Stimulated activated CD4-positive, alpha-beta T cell treated with anti-CD3 and anti-CD28 coated beads, Interleukin-4, amount 100 ng/mL, for 1 hour (primary cell): ENCODE measurements around the gene FOXL3.
"Not testable (repeated sequence)": the region's sequence is repeated elsewhere in the genome, so short reads cannot be mapped to it uniquely, and the experiment has no call there.

ENCODE experiments used
- DNase-seq: peaks from one replicate; pipeline ENCODE4 v3.0.0-alpha.2; 2020

The FOXL3 gene

GRCh38 chr7:326809-327232, 36.9 kb downstream of the FOXL3 start:
- DNase-seq = no peak

- DNase-seq = no peak
These were observed 37.4 kb downstream of the FOXL3 start for GRCh38 chr7:327233-327931.

DNA sequence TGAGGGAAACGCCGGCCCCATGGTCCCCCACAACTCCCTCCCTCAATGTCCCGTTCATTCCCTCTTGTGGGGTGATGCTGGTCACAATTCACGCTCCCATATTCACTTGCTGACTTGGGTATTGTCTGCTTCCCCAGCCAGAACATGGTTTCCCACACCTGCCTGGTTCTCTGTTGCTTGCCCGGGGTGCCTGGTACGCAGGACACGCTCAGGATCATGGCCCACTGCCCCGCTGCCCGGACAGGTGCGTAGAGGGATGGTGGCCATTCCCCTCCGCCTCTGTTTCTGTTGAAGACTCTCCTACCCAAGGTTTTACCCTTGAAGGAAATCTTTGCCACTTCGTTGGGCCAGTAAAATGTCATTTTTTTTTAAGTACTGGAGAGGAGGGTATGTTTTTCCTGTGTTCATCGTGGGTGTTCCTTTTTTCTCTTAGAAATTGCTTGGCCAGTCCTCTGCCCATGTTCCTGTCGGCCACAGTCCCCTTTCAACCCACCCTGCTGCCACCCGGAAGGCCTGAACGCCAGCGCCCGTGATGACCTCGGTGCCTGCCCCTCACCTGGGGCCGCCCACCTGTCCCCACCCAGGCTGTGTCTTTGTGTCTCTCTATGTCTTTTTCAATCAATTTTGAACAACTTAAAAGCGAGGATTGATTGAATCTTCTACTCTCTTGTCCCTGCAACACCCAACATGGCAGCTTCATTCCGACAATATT, 38.2 kb downstream of the FOXL3 start:
- no peak for DNase-seq

GRCh38 chr7:329691-330281, 39.8 kb downstream of the FOXL3 start:
- DNase-seq = no peak

GRCh38 chr7:330511-331230, 40.7 kb downstream of the FOXL3 start:
- DNase-seq = no peak

GRCh38 chr7:332020-332517, 42.1 kb downstream of the FOXL3 start:
- DNase-seq = no peak

GRCh38 chr7:332646-333392, 42.8 kb downstream of the FOXL3 start:
- DNase-seq = peak; percentile 97

DNA sequence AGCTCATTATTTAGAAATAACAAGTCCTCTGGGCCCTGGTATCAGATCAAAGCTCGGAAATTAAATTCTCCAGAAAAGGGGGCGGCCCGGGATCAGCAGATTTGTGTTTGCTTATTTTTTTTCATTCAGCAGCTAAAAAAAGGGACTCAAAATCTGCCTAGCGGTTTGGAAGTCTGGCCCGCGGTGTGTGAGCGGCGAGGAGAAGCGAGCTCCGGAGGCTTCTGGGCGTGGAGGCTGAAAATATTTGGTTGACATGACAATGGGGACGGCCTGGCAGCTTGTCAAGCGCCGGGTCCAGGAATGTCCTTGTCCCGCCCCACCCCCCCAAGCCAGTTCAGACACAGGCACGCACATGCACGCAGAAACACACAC, 43.4 kb downstream of the FOXL3 start:
- DNase-seq = no peak

DNA sequence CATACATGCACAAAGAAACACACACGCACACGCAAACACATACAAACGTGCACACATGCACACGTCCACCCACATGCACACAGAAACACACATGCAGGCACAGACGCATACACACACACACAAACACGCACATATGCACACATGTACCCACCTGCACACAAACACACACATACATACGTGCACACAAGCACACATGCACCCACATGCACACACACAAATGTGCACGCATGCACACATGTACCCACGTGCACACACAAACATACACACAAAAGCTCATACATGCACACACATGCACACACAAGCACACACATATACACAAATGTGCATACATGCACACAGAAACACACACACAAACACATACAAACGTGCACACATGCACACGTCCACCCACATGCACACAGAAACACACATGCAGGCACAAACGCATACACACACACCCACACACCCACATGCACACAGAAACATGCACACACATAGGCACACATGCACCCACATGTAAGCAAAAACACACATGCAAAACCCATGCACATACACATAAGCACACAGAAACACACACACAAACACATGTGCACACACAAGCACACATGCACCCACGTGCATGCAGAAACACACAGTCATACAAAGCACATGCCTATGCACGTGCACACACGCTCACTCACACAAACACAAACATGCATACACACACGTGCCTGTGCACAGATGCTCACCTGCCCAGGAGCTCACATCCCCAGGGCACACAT, 44.8 kb downstream of the FOXL3 start:
- DNase-seq = no peak

- DNase-seq = no peak
These were observed 45.6 kb downstream of the FOXL3 start for GRCh38 chr7:335358-336148.

DNA sequence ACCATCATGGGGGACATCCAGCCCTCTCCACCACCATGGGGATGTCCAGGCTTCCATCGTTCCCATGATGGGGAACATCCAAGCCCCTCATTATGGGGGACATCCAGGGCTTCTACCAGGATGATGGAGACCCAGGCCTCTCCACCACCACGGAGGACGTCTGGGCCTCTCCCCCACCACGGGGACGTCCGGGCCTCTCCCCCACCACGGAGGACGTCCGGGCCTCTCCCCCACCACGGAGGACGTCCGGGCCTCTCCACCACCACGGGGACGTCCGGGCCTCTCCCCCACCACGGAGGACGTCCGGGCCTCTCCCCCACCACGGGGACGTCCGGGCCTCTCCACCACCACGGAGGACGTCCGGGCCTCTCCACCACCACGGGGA, 46.2 kb downstream of the FOXL3 start:
- DNase-seq = not testable (repeated sequence)

- peak; percentile 33 for DNase-seq
These were observed 47.0 kb downstream of the FOXL3 start for GRCh38 chr7:336810-337566.

- DNase-seq = no peak
These were observed 47.6 kb downstream of the FOXL3 start for GRCh38 chr7:337567-337951.

DNA sequence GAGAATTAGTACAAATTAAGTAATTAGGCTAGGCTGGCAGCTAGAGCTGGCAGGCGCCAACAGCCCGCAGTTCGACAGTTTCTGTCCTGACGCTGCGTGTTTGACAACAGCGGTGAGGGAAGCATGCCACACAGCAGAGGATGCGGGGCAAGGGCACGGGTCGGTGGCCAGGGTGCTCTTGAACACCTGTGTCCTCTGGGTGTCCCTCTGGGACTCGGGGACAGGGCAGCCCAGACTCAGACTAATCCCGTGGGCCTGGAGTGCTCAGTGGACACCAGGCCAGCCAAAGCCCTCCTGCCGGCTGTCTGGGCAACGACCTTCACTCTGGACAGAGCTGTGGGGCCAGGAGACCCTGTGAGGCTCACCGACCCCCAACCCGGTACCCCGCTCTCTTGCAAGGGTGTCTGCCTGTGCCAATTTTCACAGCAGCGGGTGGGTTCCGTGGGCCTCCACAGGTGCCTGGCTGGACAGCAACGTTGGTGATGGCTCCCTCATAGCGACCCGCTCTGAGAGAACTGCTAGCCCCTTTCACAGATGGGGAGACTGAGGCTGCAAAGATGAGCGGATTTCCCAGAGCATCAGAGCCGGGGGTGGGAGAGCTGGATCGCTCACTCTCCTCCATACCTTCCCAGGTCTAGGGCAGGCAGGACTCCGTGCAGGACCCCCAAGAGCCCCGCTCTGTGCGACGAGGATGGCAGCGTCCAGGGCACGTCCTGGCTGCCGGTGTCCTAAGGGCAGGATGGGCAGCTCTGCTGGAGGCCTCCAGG, 48.5 kb downstream of the FOXL3 start:
- DNase-seq = no peak

GRCh38 chr7:339062-339342, 49.0 kb downstream of the FOXL3 start:
- no peak for DNase-seq

DNA sequence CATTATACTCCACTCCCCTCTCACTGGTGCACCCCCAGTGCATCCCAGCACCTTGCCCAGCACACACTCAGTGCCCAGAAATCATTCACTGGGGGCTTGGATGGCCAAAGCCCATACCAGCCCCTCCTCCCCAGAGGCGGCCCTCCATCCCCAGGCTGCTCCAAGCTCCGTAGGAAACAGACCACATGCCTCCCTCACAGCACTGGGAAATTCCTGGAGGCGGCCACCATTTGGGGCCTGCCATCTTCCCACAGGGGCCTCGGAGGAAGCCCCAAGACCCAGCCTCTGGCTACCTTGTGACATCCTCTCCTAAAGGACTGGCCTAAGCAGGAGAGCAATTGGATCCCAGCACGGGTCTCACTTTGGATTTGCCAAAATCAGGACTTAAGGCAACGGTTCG, 49.7 kb downstream of the FOXL3 start:
- no peak for DNase-seq

DNA sequence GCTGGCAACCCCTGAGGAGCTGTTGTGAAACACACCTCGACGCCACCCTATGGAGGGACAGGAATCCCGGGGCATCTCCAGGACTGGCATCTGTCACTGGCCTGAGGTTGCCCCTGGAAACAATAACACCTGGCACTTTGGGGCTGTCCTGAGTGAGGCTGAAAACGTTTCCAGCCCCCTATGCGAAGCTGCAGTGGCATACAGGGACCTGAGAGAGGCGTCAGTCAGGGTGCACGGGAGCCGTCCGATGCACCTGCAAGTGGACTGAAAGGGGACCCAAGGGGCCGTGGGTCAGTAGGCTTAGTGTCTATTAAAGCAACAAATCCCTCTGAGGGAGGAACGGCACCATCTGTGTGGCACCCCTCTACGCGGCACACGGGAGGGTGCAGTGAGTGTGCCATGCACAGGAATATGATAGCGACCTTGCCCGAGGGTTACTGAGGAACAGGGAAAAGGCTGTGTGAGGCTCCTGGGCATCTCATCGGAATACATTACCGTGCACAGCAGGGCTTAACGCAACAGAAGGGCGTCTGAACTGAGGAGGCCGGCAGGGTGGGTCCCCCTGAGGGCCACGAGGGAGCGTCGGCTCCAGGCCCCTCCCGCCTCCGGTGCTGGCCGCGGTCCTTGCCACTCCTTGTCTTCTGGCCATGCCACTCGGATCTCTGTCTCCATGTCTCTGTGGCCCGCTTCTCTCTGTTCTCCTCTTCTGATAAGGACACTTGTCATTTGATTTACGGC, 50.4 kb downstream of the FOXL3 start:
- DNase-seq = no peak
